AG09319 (cell line): ENCODE data around the gene RPLP1.
A peak's percentile ranks its signal among the peaks of the same experiment; 100 is the strongest.

Experiments
- DNase-seq: peaks from one replicate; pipeline ENCODE4 v3.0.0-alpha.2; 2010; ENCODE audit warnings: low read depth; ENCODE audit errors: extremely low read depth
- CTCF ChIP-seq: IDR thresholded peaks from 2 replicates; pipeline ENCODE4 v1.5.1; 2011; ENCODE audit warnings: low read depth, mild to moderate bottlenecking, inconsistent platforms, low read length, moderate library complexity

RPLP1 gene

DNA sequence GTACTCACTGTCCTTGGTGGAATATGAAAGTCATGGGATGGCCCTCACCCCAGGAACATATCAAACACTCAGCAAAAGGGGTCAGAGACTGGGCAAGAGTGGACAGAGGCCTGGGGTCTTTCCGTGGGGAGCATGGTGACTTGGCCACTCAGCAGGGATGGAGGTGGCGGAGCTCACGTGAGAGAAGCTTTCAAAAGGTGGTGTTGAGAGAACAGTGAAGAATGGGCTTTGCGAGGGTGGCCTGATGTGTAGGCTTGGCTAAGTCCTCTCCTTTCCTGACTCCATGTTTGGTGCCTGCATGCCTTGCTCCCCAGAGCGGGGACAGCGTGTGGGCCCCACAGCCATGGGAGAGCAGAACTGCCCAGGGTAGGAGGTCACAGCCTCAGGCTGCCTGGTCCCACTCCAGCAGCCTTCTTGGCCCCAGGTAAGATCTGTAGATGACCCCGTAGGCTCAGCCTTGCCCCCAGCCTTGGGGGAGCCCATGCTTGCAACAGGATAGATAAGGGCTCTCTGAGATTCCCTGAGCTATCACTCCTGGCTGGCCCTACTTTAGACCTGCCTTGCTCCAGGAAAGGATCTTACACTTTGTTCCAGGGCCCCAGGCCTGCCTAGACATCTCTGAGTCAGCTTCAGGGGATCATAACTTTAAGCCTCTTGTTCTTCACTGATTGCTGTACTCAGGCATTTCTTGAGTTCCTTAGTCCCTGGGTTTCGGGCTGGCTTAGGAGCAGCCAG, 17.0 kb downstream of the RPLP1 start:
- TF ChIP-seq CTCF: no peak
- DNase-seq: no peak

DNA sequence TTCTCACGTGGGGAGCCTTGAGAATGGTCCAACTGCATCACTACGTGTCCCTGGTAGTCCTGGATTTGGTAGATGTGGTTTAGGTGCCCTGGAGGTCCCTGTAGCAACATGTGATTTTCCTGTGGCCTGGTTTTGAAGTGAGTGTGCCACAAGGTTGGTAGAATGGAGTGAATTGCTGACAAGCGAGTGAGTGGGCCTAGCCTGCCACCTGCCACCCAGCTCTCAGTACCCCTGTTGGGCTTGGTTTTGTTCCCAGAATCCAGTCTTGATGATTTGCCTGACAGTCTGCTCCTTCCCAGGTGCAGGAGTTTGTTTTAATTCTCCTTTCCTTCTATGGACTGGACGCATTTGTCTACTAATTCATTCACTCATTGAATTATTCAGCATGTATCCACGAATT, 19.4 kb downstream of the RPLP1 start:
- TF ChIP-seq CTCF: no peak
- DNase-seq: no peak

GRCh38 chr15:69472562-69472961, 19.9 kb downstream of the RPLP1 start:
- no peak for DNase-seq
- no peak for TF ChIP-seq CTCF

- TF ChIP-seq CTCF: no peak
- no peak for DNase-seq
These were observed 21.7 kb downstream of the RPLP1 start for GRCh38 chr15:69474291-69474690.

DNA sequence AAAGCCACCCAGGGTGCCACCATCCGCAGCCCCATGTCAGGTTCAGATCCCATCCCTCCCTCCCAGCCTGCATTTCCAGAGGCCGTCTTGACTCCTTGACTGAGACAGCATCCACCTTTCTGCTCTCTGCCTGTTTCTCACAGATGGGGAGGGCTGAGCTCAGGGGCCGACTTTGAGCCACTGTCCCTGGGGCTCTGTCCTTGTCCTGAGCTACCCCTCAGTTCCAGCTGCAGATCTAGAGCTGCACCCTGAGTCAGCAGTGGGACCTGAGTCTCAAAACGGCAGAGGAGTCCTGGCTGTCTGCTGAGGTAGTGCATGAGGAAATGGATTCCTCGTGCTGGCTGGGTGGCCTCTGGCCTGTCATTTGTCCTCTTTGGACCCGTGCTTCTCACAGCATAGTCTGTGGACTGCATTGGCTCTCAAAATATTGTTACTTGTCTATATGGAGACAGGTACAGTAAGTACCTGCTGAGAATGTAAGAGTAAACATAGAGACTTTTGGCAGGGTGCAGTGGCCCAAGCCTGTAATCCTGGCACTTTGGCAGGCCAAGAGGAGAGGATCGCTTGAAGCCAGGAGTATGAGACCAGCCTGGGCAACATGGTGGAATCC, 22.3 kb downstream of the RPLP1 start:
- no peak; the same call in 1 of the 2 replicates for TF ChIP-seq CTCF

GRCh38 chr15:69475769-69476358, 23.2 kb downstream of the RPLP1 start:
- TF ChIP-seq CTCF: peak; percentile 98
- peak; percentile 35 for DNase-seq

More for the DNA sequence above, 22.3 kb downstream of the RPLP1 start:
- no peak for DNase-seq

- TF ChIP-seq CTCF: no peak
These were observed 24.3 kb downstream of the RPLP1 start for GRCh38 chr15:69476704-69477473.

More at GRCh38 chr15:69476704-69477473, 24.3 kb downstream of the RPLP1 start:
- no peak for DNase-seq
